Heart right ventricle (tissue), 16 donors: ENCODE measurements around the gene MLC1. TPM values are rescaled to one million over a fixed set of nuclear protein-coding genes. Genes with fewer than 3 reads are reported as not detected.

Source experiments
- ATAC-seq, 8 donors: fragments of 200-7000 bp; cut with Tn5 transposase; one replicate each; pipeline ENCODE4 v1.9.1; 2020; ENCODE audit warnings: mild to moderate bottlenecking in 8 of 8, moderate library complexity in 8 of 8, moderate number of reproducible peaks in 1 of 8
- DNase-seq, 2 donors: peaks; one replicate each; pipeline ENCODE4 v3.0.0-alpha.2; 2020
- H3K27ac ChIP-seq, 10 donors: fragments of 200-600 bp; sonication (generic) in 2 of 10; one replicate each; pipeline versions ENCODE4 v1.5.0 to v1.8.0; 2020 to 2022; ENCODE audit warnings: mild to moderate bottlenecking in 3 of 10
- H3K27me3 ChIP-seq, 7 donors: fragments of 200-600 bp; one replicate each; pipeline ENCODE4 v1.8.0; 2021 to 2022; ENCODE audit warnings: mild to moderate bottlenecking in 2 of 7
- H3K36me3 ChIP-seq, 9 donors: fragments of 200-600 bp; sonication (generic) in 1 of 9; one replicate each; pipeline versions ENCODE4 v1.5.0 to v1.8.0; 2020 to 2022; ENCODE audit warnings: mild to moderate bottlenecking in 2 of 9
- H3K4me1 ChIP-seq, 9 donors: fragments of 200-600 bp; sonication (generic) in 1 of 9; one replicate each; pipeline versions ENCODE4 v1.5.0 to v1.8.0; 2020 to 2022; ENCODE audit warnings: mild to moderate bottlenecking in 4 of 9
- H3K4me3 ChIP-seq, 10 donors: fragments of 200-600 bp; sonication (generic) in 2 of 10; one replicate each; pipeline versions ENCODE4 v1.5.0 to v1.8.0; 2020 to 2022; ENCODE audit warnings: mild to moderate bottlenecking in 7 of 10, moderate library complexity in 2 of 10
- H3K9me3 ChIP-seq, 11 donors: fragments of 200-600 bp in 10 of 11; sonication (generic) in 2 of 11; one replicate each; pipeline versions ENCODE4 v1.5.0 to v1.8.0; 2013 to 2022; ENCODE audit warnings: mild to moderate bottlenecking in 2 of 11, control low read depth in 1 of 11, moderate library complexity in 1 of 11
- CTCF ChIP-seq, 9 donors: fragments of 200-600 bp; sonication (generic) in 2 of 9; IDR thresholded peaks; one replicate each; pipeline versions ENCODE4 v1.5.0 to v1.8.0; 2021 to 2022; ENCODE audit warnings: antibody characterized with exemption in 9 of 9, mild to moderate bottlenecking in 5 of 9, moderate library complexity in 1 of 9
- WGBS, 2 donors: extraction: QIAGEN DNeasy Blood & Tissue Kit; methylation state at CpG; one replicate each; pipeline ENCODE4 v1.1.7; 2013; ENCODE audit warnings: inconsistent platforms in 1 of 2; 5-methylcytosine and 5-hydroxymethylcytosine counted together
- intact Hi-C, 10 donors: fragments of 100-400 bp; cut with DNase I; formaldehyde crosslinking; loops; one replicate each; pipeline versions ENCODE4 v1.11.1 to v1.14.2; 2022
- polyA plus RNA-seq, 2 donors: library from polyadenylated mRNA; stranded (reverse); fragments of 200-250 nt; gene quantifications; one replicate each; pipeline ENCODE4 v1.2.3, GENCODE V29; 2013
- total RNA-seq, 10 donors: library from RNA; stranded (reverse); fragmentation: NEBNext Ultra II Directional in 3 of 10; extraction: Animal tissue kit (Norgen Biotek cat#: 25700) in 3 of 10; gene quantifications; one replicate each; pipeline versions ENCODE4 v1.2.1 to v1.2.4, GENCODE V29; 2021 to 2023
- donor health status: Arrhythmogenic right ventricular cardiomyopathy.
- donor health status: ischemic (EF 13 %, LVEDD 7.1; RV severe dilation, severe dysfunction).
- donor health status: healthy with polysubstance abuse.
- donor health status: DM: no; HTN: yes; CAD: no.
- donor health status: DM: no; HTN: no; CAD: no.
- donor health status: ischemic (EF 25% LVEDD 6.9; RV normal size, moderate dysfunction).
- donor health status: ischemic (EF 25% LVEDD 5.7; RV mildly dilated, moderate dysfunction).
- donor health status: healthy.
- donor health status: DM: yes; HTN: yes; CAD: no.
- donor health status: Ischemic cardiomyopathy.
- donor health status: ischemic (EF 35%, LVEDD 5.7; RV mildly dilated, moderate dysfunction).
- donor health status: nonischemic (EF 11% LVEDD 7.7; RV severe dilation, severe dysfunction).
- donor health status: DM: yes; HTN: yes; CAD: no.
- donor health status: PGD.
- donor health status: ischemic (EF 29% LVEDD 5.4; RV normal size, mild dysfunction).
- donor health status: nonischemic (EF 23%, LVEDD 6.1; RV moderate dilation, normal function).

MLC1 gene
- total and polyA plus RNA-seq, 12 donors = 0.03 to 1.6 (median 0.22) TPM; not detected in 4

- peak overlapping the region in 1 of 10 donors; percentile 29 for H3K4me3 ChIP-seq
- intact Hi-C loops = no loop called here
- DNase-seq (no peak), ATAC-seq (no peak)
- H3K27me3 ChIP-seq = peaks cover 36 to 89% (median 82%) of the 10 kb centered on the region in 7 donors
- 3 to 4% methylated on average over 73 to 86 of the region's 91 CpGs for WGBS, 2 donors
- no peaks in the 10 kb centered on the region for H3K36me3 ChIP-seq
- no peaks in the 10 kb centered on the region for H3K9me3 ChIP-seq
- peak overlapping the region in 1 of 10 donors; percentile 20 for H3K27ac ChIP-seq
- peaks cover 0 to 12% (median 6%) of the 10 kb centered on the region in 9 donors for H3K4me1 ChIP-seq
- no peak for TF ChIP-seq CTCF (IDR thresholded peaks at IDR 0.05)
Measured at GRCh38 chr22:50014655-50015401, 70.4 kb downstream of the MLC1 start.

GRCh38 chr22:50014053-50014501 is 71.1 kb downstream of the MLC1 start:
- Histone ChIP-seq H3K27me3 (peaks cover 39 to 92% (median 85%) of the 10 kb centered on the region in 7 donors), H3K4me3 (no peak overlapping the region), H3K4me1 (peaks cover 0 to 12% (median 6%) of the 10 kb centered on the region in 9 donors), H3K36me3 (no peaks in the 10 kb centered on the region), H3K27ac (no peak overlapping the region), H3K9me3 (no peaks in the 10 kb centered on the region)
- no peak for TF ChIP-seq CTCF (IDR thresholded peaks at IDR 0.05)
- intact Hi-C loops = no loop called here
- ATAC-seq (no peak), DNase-seq (no peak)
- 52 to 59% methylated on average over 16 of the region's 16 CpGs for WGBS, 2 donors

GRCh38 chr22:50012211-50013181 is 72.7 kb downstream of the MLC1 start, which contains the start of gene IL17REL:
IL17REL (minus strand) TSS chr22:50012765; CDS start chr22:50012646, 119 bp downstream.
- peak in 5 of 9 donors; percentile 14 to 42 (median 27) for TF ChIP-seq CTCF (IDR thresholded peaks at IDR 0.05)
- 50 to 56% methylated on average over 29 of the region's 29 CpGs for WGBS, 2 donors
- Histone ChIP-seq H3K9me3 (no peaks in the 10 kb centered on the region), H3K27me3 (peaks cover 39 to 92% (median 81%) of the 10 kb centered on the region in 7 donors), H3K36me3 (no peaks in the 10 kb centered on the region), H3K4me3 (no peak within 1 kb of the TSS), H3K27ac (no peak within 1 kb of the TSS), H3K4me1 (peaks cover 0 to 12% (median 6%) of the 10 kb centered on the region in 9 donors)
- intact Hi-C loops = no loop called here
- ATAC-seq (peak in 4 of 8 donors; percentile 31 to 54 (median 40)), DNase-seq (no peak)
